ENCODE measurements around the gene MMS22L. TPM values are rescaled to one million over a fixed set of nuclear protein-coding genes. Genes with fewer than 3 reads are reported as not detected.

MMS22L gene
- polyA plus RNA-seq, 1 donor (not counting 4 experiments of a cell fraction or from before 2014, with no cell fraction given) = 14.3 TPM

GRCh38 chr6:97240222-97240621, 42.8 kb downstream of the MMS22L start:
- H3K9me1 ChIP-seq (ENCODE audit: control insufficient read depth, extremely low read depth, insufficient read depth, low read length) = no peaks in the 10 kb centered on the region
- no peaks in the 10 kb centered on the region for H3K27me3 ChIP-seq (ENCODE audit: control insufficient read depth, extremely low read depth, insufficient read depth, low read length)
- H3K36me3 ChIP-seq (ENCODE audit: control insufficient read depth in 2 of 2, extremely low read depth in 1 of 2, insufficient read depth in 2 of 2, low read length in 2 of 2) = peaks cover 0 to 6% of the 10 kb centered on the region in 2 experiments
- peaks cover 7% of the 10 kb centered on the region for H3K4me1 ChIP-seq (ENCODE audit: control insufficient read depth, extremely low read depth, insufficient read depth, low read length)
- H3K4me2 ChIP-seq (ENCODE audit: control insufficient read depth, extremely low read depth, insufficient read depth, low read depth, low read length) = no peak overlapping the region
- DNase-seq (ENCODE audit: low read depth, low spot score) = no peak
- dilution Hi-C loops (cut with MboI; ENCODE audit: extremely low pct_ligation_motif_present, low sequenced_read_pairs) = no loop called here
- no peak overlapping the region for H2AFZ ChIP-seq (ENCODE audit: control insufficient read depth, low read length)
- no peaks in the 10 kb centered on the region for H4K20me1 ChIP-seq (ENCODE audit: control insufficient read depth, extremely low read depth, insufficient read depth, low read length)
- FAIRE-seq = no peak
- no peak overlapping the region for H3K9ac ChIP-seq (ENCODE audit: control insufficient read depth, extremely low read depth, insufficient read depth, low read length)
- no peak overlapping the region for H3K4me3 ChIP-seq (ENCODE audit: control insufficient read depth in 2 of 3, extremely low read depth in 1 of 3, insufficient read depth in 2 of 3, low read depth in 1 of 3, low read length in 3 of 3)
- no peaks in the 10 kb centered on the region for H3K9me3 ChIP-seq (ENCODE audit: control insufficient read depth, low read depth, low read length)
- no peaks in the 10 kb centered on the region for H3K79me2 ChIP-seq (ENCODE audit: control insufficient read depth, insufficient read depth, low read length)
- TF ChIP-seq CTCF (optimal IDR thresholded peaks at IDR 0.05 in 1 of 3, IDR thresholded peaks at IDR 0.05 in 1 of 3, conservative IDR thresholded peaks at IDR 0.05 in 1 of 3; ENCODE audit: extremely low read depth in 1 of 3, insufficient read depth in 2 of 3, low read length in 3 of 3) (no peak), EZH2 (IDR thresholded peaks at IDR 0.05; ENCODE audit: low read length) (no peak)
- H3K27ac ChIP-seq (ENCODE audit: control insufficient read depth, insufficient read depth, low read length) = no peak overlapping the region

GRCh38 chr6:97231911-97232310, 51.1 kb downstream of the MMS22L start:
- no peak for FAIRE-seq

More at GRCh38 chr6:97231911-97232310, 51.1 kb downstream of the MMS22L start:
- Histone ChIP-seq H3K79me2 (ENCODE audit: control insufficient read depth, insufficient read depth, low read length) (no peaks in the 10 kb centered on the region), H3K9ac (ENCODE audit: control insufficient read depth, extremely low read depth, insufficient read depth, low read length) (no peak overlapping the region), H3K27me3 (ENCODE audit: control insufficient read depth, extremely low read depth, insufficient read depth, low read length) (no peaks in the 10 kb centered on the region), H3K4me2 (ENCODE audit: control insufficient read depth, extremely low read depth, insufficient read depth, low read depth, low read length) (no peak overlapping the region), H2AFZ (ENCODE audit: control insufficient read depth, low read length) (no peak overlapping the region), H3K9me1 (ENCODE audit: control insufficient read depth, extremely low read depth, insufficient read depth, low read length) (no peaks in the 10 kb centered on the region), H3K4me3 (ENCODE audit: control insufficient read depth in 2 of 3, extremely low read depth in 1 of 3, insufficient read depth in 2 of 3, low read depth in 1 of 3, low read length in 3 of 3) (no peak overlapping the region), H4K20me1 (ENCODE audit: control insufficient read depth, extremely low read depth, insufficient read depth, low read length) (no peaks in the 10 kb centered on the region), H3K36me3 (ENCODE audit: control insufficient read depth in 2 of 2, extremely low read depth in 1 of 2, insufficient read depth in 2 of 2, low read length in 2 of 2) (peaks cover 0 to 4% of the 10 kb centered on the region in 2 experiments), H3K4me1 (ENCODE audit: control insufficient read depth, extremely low read depth, insufficient read depth, low read length) (no peaks in the 10 kb centered on the region), H3K9me3 (ENCODE audit: control insufficient read depth, low read depth, low read length) (no peaks in the 10 kb centered on the region), H3K27ac (ENCODE audit: control insufficient read depth, insufficient read depth, low read length) (no peak overlapping the region)
- TF ChIP-seq EZH2 (IDR thresholded peaks at IDR 0.05; ENCODE audit: low read length) (no peak), CTCF (optimal IDR thresholded peaks at IDR 0.05 in 1 of 3, IDR thresholded peaks at IDR 0.05 in 1 of 3, conservative IDR thresholded peaks at IDR 0.05 in 1 of 3; ENCODE audit: extremely low read depth in 1 of 3, insufficient read depth in 2 of 3, low read length in 3 of 3) (no peak)
- DNase-seq (ENCODE audit: low read depth, low spot score) = no peak
- dilution Hi-C loops (cut with MboI; ENCODE audit: extremely low pct_ligation_motif_present, low sequenced_read_pairs) = no loop called here
